Right lobe of liver (tissue), 4 donors: ENCODE data around the gene WHRN.

ENCODE experiments used
- POLR2A ChIP-seq: fragments of 450-650 bp; IDR thresholded peaks from one replicate; pipeline ENCODE4 v1.6.1; 2017; ENCODE audit warnings: antibody characterized with exemption, mild to moderate bottlenecking
- TF ChIP-seq, protein P1 (sequence below), 4 donors: fragments of 200-600 bp in 3 of 4; fragments of 450-650 bp in 1 of 4; IDR thresholded peaks; one replicate each; pipeline versions ENCODE4 v1.5.1 to v1.8.0; 2016 to 2022; ENCODE audit warnings: antibody characterized with exemption in 4 of 4, mild to moderate bottlenecking in 2 of 4
- donor health status: DM: no; HTN: no; CAD: no.
- donor health status: DM: no; HTN: no; CAD: no.
- donor health status: DM: no; HTN: yes; CAD: no.

DNA sequence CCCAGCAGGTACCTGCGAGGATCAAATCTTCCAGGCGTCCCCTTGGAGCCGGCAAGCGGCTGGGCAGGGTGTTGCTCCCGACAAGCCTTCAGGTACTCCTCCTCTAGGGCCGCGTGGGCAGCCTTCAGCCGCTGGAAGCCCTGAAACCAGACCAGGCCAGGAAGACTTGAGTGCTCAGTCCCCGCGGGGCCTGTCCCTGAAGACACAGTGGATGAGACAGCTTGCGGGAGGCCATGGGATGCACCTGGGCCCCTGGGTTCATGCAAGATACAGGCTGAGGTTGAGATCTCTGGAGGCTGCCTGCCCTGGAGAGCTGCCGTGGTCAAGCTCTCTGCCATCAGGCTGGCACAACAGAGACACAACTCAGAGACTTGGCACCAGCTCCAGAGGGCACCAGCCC, 142.9 kb downstream of the WHRN start:
- TF ChIP-seq, protein P1, sequence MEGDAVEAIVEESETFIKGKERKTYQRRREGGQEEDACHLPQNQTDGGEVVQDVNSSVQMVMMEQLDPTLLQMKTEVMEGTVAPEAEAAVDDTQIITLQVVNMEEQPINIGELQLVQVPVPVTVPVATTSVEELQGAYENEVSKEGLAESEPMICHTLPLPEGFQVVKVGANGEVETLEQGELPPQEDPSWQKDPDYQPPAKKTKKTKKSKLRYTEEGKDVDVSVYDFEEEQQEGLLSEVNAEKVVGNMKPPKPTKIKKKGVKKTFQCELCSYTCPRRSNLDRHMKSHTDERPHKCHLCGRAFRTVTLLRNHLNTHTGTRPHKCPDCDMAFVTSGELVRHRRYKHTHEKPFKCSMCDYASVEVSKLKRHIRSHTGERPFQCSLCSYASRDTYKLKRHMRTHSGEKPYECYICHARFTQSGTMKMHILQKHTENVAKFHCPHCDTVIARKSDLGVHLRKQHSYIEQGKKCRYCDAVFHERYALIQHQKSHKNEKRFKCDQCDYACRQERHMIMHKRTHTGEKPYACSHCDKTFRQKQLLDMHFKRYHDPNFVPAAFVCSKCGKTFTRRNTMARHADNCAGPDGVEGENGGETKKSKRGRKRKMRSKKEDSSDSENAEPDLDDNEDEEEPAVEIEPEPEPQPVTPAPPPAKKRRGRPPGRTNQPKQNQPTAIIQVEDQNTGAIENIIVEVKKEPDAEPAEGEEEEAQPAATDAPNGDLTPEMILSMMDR (IDR thresholded peaks at IDR 0.05): no peak
- no peak for TF ChIP-seq POLR2A
